Left ventricle myocardium inferior (tissue), 1 donor: ENCODE results near the gene AURKA. TPM values are rescaled to one million over a fixed set of nuclear protein-coding genes. Genes with fewer than 3 reads are reported as not detected.

ENCODE experiments used
- DNase-seq: peaks from one replicate; pipeline ENCODE4 v3.0.0-alpha.2; 2020
- H3K27ac ChIP-seq: fragments of 200-600 bp; replicated peaks from 2 replicates; pipeline ENCODE4 v1.8.0; 2021
- H3K27me3 ChIP-seq: fragments of 200-600 bp; 2 replicates; pipeline ENCODE4 v1.8.0; 2021; ENCODE audit warnings: low read depth
- H3K36me3 ChIP-seq: fragments of 200-600 bp; 2 replicates; pipeline ENCODE4 v1.8.0; 2021
- H3K4me1 ChIP-seq: fragments of 200-600 bp; 2 replicates; pipeline ENCODE4 v1.8.0; 2021
- H3K4me3 ChIP-seq: fragments of 200-600 bp; 2 replicates; pipeline ENCODE4 v1.8.0; 2021; ENCODE audit warnings: mild to moderate bottlenecking, moderate library complexity
- H3K9me3 ChIP-seq: fragments of 200-600 bp; replicated peaks from 2 replicates; pipeline ENCODE4 v1.8.0; 2021
- CTCF ChIP-seq: fragments of 200-600 bp; IDR thresholded peaks from 2 replicates; pipeline ENCODE4 v1.8.0; 2021; ENCODE audit warnings: antibody characterized with exemption, mild to moderate bottlenecking, borderline replicate concordance
- intact Hi-C: fragments of 100-400 bp; cut with micrococcal nuclease; formaldehyde crosslinking; loops from one replicate; pipeline ENCODE4 v1.11.0; 2022
- total RNA-seq: library from RNA; stranded (reverse); fragmentation: NEBNext Ultra II Directional; extraction: Animal tissue kit (Norgen Biotek cat#: 25700); gene quantifications from one replicate; pipeline ENCODE4 v1.2.1, GENCODE V29; 2021
- donor health status: DM: no; HTN: yes; CAD: no; lungs with severe emphysema.

The AURKA gene
- total RNA-seq, 1 donor from 2014 or later: 7.8 TPM

- Histone ChIP-seq H3K36me3 (no peaks in the 10 kb centered on the region), H3K9me3 (peaks cover 12% of the 10 kb centered on the region), H3K4me1 (no peaks in the 10 kb centered on the region), H3K4me3 (no peak overlapping the region), H3K27me3 (peaks cover 40% of the 10 kb centered on the region), H3K27ac (no peak overlapping the region)
- intact Hi-C loops: no loop called here
- TF ChIP-seq CTCF: no peak
- DNase-seq: no peak
Measured at GRCh38 chr20:56328861-56329260, 63.2 kb downstream of the AURKA start.

- DNase-seq: no peak
- Histone ChIP-seq H3K4me3 (no peak overlapping the region), H3K27ac (no peak overlapping the region), H3K9me3 (no peaks in the 10 kb centered on the region), H3K27me3 (peaks cover 55% of the 10 kb centered on the region), H3K36me3 (no peaks in the 10 kb centered on the region), H3K4me1 (no peaks in the 10 kb centered on the region)
- TF ChIP-seq CTCF: no peak
- intact Hi-C loops: no loop called here
Measured at GRCh38 chr20:56324806-56325205, 67.2 kb downstream of the AURKA start.

- H3K4me3 ChIP-seq: no peak overlapping the region
- intact Hi-C loops: no loop called here
- no peak for DNase-seq
- H3K9me3 ChIP-seq: no peaks in the 10 kb centered on the region
- H3K36me3 ChIP-seq: no peaks in the 10 kb centered on the region
- H3K27me3 ChIP-seq: peaks cover 55% of the 10 kb centered on the region
- TF ChIP-seq CTCF: no peak
- H3K27ac ChIP-seq: no peak overlapping the region
- no peaks in the 10 kb centered on the region for H3K4me1 ChIP-seq
Measured at GRCh38 chr20:56323656-56324055, 68.4 kb downstream of the AURKA start.

- no peak for TF ChIP-seq CTCF
- peaks cover 59% of the 10 kb centered on the region for H3K27me3 ChIP-seq
- DNase-seq: no peak
- no peaks in the 10 kb centered on the region for H3K36me3 ChIP-seq
- H3K4me1 ChIP-seq: no peaks in the 10 kb centered on the region
- H3K4me3 ChIP-seq: no peak overlapping the region
- intact Hi-C loops: no loop called here
- no peak overlapping the region for H3K27ac ChIP-seq
- H3K9me3 ChIP-seq: no peaks in the 10 kb centered on the region
Measured at GRCh38 chr20:56323206-56323605, 68.8 kb downstream of the AURKA start.

GRCh38 chr20:56322681-56323080 is 69.3 kb downstream of the AURKA start:
- H3K4me3 ChIP-seq: no peak overlapping the region
- H3K27ac ChIP-seq: no peak overlapping the region
- no peaks in the 10 kb centered on the region for H3K4me1 ChIP-seq
- peaks cover 60% of the 10 kb centered on the region for H3K27me3 ChIP-seq
- TF ChIP-seq CTCF: no peak
- H3K36me3 ChIP-seq: no peaks in the 10 kb centered on the region
- no peak for DNase-seq
- intact Hi-C loops: no loop called here
- no peaks in the 10 kb centered on the region for H3K9me3 ChIP-seq

Other genes with a start within 250 kb of the AURKA start
- not detected for gene MC3R, start 143.5 kb downstream of the AURKA start, total RNA-seq
- 52.7 TPM for gene FAM210B, start 33.2 kb downstream of the AURKA start, total RNA-seq
- gene CSTF1, start 430 bp upstream of the AURKA start, total RNA-seq: 16.9 TPM
- 0.47 TPM for gene CASS4, start 20.0 kb upstream of the AURKA start, total RNA-seq
- 88.7 TPM for gene RTF2, start 76.4 kb upstream of the AURKA start, total RNA-seq
- not detected for gene FAM209A, start 132.5 kb upstream of the AURKA start, total RNA-seq
- 0.47 TPM for gene FAM209B, start 141.0 kb upstream of the AURKA start, total RNA-seq
- gene TFAP2C, start 237.1 kb upstream of the AURKA start, total RNA-seq: 0.19 TPM